Esophagus mucosa (tissue), 1 donor: ENCODE data around the gene ZBTB46. TPM values are rescaled to one million over a fixed set of nuclear protein-coding genes. Genes with fewer than 3 reads are reported as not detected.
A peak's percentile ranks its signal among the peaks of the same experiment; 100 is the strongest.
"Not testable (repeated sequence)": the region's sequence is repeated elsewhere in the genome, so short reads cannot be mapped to it uniquely, and the experiment has no call there.

ENCODE experiments used
- ATAC-seq: fragments of 200-7000 bp; cut with Tn5 transposase; one replicate; pipeline ENCODE4 v1.9.1; 2020
- total RNA-seq: library from RNA; stranded (reverse); gene quantifications from one replicate; pipeline ENCODE4 v1.2.4, GENCODE V29; 2023
- donor health status: DM: yes; HTN: yes; CAD: no.

Gene ZBTB46, protein sequence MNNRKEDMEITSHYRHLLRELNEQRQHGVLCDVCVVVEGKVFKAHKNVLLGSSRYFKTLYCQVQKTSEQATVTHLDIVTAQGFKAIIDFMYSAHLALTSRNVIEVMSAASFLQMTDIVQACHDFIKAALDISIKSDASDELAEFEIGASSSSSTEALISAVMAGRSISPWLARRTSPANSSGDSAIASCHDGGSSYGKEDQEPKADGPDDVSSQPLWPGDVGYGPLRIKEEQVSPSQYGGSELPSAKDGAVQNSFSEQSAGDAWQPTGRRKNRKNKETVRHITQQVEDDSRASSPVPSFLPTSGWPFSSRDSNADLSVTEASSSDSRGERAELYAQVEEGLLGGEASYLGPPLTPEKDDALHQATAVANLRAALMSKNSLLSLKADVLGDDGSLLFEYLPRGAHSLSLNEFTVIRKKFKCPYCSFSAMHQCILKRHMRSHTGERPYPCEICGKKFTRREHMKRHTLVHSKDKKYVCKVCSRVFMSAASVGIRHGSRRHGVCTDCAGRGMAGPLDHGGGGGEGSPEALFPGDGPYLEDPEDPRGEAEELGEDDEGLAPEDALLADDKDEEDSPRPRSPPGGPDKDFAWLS
- total RNA-seq = 1.7 TPM

- peak; percentile 43 for ATAC-seq
These were observed at the start of gene ZBTB46 for GRCh38 chr20:63830841-63831588. Gene ZBTB46, minus strand, starts transcription at chr20:63831264. Its CDS starts 40,507 bp downstream, at chr20:63790757.

DNA sequence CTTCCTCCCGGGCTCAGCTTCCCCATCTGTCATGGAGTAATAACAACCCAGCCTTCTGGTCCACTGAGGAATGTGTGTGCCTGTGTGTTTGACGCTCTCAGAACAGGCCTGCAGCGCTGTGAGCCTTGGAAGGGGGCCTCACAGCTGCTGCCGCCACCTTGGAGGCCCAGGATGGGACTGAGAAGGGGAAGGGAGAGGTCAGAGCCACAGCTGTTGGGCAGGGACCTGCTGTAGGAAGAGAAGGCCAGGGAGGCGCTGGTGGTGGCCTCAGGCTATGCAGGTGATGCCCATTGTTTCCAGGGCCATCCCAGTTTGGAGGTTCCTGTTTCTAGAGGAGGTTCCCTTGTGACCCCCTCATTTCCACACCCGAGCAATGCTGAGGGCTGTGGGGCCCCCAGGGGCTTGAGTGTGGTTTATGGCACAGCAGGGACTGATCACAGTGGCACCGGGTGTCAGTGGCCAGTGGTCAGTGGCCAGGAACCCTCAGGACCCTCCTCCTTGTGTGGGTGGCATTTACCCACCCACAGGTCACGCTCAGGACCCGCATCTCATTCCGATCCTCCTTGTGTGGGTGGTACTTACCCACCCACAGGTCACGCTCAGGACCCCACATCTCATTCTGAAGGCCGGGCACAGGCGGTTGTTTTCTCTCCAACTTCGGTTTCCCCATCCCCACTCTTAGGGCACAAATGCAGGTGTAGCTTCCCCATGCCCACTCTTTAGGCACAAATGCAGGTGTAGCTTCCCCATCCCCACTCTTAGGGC is 48.0 kb upstream of the ZBTB46 start:
- ATAC-seq = no peak

DNA sequence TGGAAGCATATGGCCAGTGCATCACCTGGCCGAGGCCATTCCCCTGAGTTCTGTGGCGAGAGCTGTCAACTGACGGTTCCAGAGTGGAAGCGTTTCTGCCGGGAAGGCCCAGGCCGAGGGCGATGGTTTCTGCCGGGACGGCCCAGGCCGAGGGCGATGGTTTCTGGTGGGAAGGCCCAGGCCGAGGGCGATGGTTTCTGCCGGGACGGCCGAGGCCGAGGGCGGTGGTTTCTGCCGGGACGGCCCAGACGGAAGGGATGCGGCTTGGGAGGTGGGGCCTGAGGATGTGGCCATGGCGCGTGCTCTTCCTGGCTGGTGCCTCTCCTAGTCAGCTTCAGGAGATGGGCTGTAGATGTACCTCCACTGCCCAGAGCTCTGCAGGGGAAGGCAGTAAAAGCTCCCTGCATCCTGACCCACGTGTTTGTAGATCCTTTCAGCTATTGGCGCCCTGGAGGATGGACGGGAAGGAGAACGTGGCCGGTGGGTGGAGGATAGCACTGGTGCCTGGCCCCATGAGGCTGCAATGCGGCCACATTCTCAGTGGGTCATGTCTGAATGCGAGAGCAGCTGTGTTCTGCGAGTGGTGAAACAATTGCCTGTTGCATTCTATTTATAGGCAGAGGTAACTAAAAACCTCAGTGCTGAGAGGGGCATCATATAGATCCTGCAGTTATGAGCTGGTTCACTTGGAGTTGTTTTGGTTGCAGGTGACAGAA is 46.8 kb upstream of the ZBTB46 start:
- no peak for ATAC-seq

DNA sequence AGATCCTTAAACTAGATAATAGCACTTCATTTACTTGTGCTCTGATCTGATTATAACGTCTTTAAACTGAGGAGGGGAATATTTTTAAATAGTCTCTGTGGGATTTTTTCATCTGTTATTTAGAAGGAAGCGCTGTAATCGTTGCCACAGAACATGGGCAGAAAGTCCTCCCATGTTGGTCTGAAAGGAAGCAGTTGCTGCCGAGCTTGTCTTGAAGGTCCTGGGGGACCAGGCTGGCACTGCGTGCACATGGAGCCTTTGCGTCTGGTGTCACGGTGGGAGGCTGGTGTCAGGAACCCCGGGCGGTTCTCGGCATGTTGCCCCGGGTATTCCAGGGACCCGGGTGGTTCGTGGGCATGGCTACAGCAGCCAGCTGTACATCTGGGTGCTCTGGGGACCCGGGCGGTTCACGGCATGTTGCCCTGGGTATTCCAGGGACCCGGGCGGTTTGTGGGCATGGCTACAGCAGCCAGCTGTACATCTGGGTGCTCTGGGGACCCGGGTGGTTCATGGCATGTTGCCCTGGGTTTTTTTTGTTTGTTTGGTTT is 45.5 kb upstream of the ZBTB46 start:
- no peak for ATAC-seq

DNA sequence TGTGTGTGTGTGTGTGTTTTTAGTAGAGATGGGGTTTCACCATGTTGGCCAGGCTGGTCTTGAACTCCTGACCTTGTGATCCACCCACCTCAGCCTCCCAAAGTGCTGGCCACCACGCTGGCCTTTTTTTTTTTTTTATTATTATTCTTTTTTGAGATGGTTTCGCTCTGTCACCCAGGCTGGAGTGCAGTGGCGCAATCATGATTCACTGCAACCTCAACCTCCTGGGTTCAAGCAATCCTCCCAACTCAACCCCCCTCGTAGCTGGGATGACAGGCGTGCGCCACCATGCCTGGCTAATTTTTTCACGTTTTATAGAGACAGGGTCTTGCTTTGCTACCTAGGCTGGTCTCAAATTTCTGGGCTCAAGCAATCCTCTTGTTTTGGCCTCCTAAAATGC is 43.2 kb upstream of the ZBTB46 start:
- not testable (repeated sequence) for ATAC-seq

- ATAC-seq = peak; percentile 95
These were observed 42.5 kb upstream of the ZBTB46 start for GRCh38 chr20:63873477-63873971.

GRCh38 chr20:63868264-63868663 is 37.2 kb upstream of the ZBTB46 start:
- ATAC-seq = no peak

DNA sequence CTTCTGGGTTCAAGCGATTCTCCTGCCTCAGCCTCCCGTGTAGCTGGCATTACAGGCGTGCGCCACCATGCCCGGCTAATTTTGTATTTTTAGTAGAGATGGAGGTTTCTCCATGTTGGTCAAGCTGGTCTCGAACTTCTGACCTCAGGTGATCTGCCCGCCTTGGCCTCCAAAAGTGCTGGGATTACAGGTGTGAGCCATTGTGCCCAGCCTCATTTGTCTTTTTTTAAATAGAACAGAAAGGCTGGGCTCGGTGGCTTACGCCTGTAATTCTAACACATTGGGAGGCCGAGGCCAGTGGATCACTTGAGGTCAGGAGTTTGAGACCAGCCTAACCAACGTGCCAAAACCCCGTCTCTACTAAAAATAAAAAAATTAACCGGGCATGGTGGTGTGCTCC is 36.0 kb upstream of the ZBTB46 start:
- not testable (repeated sequence) for ATAC-seq

DNA sequence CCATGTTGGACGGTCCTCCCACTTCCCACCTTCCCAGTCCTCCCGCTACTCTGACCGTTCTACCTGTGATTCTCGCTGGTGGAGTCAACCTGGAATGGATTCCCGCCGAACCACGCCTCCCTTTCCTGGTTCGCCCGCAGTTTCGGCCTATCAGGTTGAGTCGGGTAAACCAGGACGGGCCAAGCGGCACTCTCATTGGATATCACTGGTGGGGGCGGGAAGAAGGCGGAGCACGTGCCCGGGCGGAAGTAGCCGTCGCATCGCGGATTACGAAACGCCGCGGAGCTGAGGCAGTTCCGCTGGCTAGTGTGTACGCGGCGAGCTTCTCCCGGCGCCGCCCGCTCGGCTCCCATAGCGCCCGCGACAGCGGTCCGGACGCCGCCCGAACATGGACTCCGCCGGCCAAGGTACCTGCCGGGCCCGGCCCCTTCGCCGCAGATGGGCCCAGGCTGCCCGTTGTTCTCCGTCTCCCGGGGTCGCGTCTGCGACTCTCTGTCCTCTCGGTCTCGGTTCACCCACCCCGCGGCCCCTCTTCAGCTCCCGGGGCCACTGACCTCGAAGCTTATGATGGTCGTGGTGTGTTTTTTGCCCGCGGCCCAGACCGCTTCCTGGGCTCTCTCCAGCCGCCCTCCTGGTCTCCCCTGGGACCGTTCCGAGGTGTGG is 34.0 kb upstream of the ZBTB46 start, which contains the start of gene TPD52L2:
Gene TPD52L2, plus strand, starts transcription at position 293 of the 663 bp plus-strand sequence. Its CDS starts 96 bp downstream, at position 389.
- peak; percentile 86 for ATAC-seq

GRCh38 chr20:63864545-63864977 is 33.5 kb upstream of the ZBTB46 start:
- ATAC-seq = no peak

- peak; percentile 72 for ATAC-seq
These were observed 32.9 kb upstream of the ZBTB46 start for GRCh38 chr20:63863798-63864544.

DNA sequence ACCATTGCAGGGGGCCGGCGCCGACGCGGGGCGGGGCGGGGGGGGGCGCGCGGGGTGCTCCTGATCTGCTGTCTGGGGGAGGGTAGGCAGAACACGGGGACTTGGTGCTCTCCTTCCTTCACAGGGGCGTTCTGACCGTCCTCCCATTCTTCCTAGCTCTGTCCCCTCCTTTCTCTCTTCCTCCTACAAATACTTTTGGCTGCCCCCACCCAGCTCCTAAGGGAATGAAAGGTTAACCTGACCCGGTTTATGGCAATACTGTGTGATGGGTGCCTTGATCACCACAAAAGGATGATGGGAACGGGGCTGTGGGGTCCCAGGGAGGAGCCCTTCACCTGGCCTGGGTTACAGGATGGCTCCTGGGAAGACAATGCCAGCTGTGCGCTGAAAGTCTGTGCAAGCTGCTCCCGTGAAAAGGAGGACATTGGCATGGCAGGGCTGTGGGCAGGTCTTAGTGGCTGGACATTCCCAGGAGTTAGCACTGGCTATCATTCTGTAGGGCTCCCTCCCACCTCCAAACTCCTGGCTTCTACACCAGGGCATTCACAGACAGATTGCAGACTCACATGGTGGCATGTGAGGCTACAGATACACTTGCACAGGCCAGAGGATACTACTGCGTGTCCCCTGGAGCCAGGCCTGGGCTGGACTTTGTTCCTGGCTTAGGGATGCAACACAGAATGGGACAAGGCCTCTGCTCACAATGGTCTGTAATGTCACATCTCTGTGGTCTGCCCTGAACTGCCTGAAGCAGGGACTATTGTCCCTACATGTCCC is 32.1 kb upstream of the ZBTB46 start:
- no peak for ATAC-seq

DNA sequence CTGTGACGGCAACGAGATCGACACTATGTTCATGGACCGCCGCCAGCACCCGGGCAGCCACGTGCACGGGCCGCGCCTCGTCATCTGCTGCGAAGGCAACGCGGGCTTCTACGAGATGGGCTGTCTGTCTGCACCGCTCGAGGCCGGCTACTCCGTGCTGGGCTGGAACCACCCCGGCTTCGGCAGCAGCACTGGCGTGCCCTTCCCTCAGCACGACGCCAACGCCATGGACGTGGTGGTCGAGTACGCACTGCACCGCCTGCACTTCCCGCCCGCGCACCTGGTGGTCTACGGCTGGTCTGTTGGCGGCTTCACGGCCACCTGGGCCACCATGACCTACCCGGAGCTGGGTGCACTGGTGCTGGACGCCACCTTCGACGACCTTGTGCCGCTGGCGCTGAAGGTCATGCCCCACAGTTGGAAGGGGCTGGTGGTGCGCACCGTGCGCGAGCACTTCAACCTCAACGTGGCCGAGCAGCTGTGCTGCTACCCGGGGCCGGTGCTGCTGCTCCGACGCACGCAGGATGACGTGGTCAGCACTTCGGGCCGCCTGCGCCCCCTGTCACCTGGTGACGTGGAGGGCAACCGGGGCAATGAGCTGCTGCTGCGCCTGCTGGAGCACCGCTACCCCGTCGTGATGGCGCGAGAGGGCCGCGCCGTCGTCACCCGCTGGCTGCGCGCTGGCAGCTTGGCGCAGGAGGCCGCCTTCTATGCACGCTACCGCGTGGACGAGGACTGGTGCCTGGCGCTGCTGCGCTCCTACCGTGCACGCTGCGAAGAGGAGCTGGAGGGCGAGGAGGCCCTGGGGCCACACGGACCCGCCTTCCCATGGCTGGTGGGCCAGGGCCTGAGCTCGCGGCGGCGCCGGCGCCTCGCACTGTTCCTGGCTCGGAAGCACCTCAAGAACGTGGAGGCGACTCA is 31.2 kb upstream of the ZBTB46 start:
- no peak for ATAC-seq

DNA sequence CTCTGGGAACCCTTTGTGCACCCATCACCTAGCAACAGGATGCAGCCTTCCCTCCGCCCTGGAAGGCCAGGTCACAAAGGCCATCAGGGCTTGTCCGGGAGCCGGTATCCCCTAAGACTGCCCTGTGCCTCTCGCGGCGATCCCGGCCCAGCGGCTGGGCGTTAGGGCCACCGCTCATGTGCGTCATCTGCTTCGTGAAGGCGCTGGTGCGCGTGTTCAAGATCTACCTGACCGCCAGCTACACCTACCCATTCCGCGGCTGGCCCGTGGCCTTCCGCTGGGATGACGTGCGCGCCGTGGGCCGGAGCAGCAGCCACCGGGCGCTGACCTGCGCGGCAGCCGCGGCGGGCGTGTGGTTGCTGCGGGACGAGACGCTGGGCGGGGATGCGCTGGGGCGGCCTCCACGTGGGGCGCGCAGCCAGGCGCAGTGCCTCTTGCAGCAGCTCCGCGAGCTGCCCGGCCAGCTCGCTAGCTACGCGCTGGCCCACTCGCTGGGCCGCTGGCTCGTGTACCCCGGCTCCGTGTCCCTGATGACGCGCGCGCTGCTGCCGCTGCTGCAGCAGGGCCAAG is 30.4 kb upstream of the ZBTB46 start, which contains the start of gene ABHD16B:
Gene ABHD16B, plus strand, starts transcription at position 134 of the 570 bp plus-strand sequence. Its CDS starts 43 bp downstream, at position 177.
- ATAC-seq = no peak

GRCh38 chr20:63860325-63861051 is 29.4 kb upstream of the ZBTB46 start:
- ATAC-seq = no peak

GRCh38 chr20:63859166-63859699 is 28.2 kb upstream of the ZBTB46 start:
- no peak for ATAC-seq
